Memory B cell (primary cell): ENCODE data around the gene KIAA1191.
"Not testable (repeated sequence)": the region's sequence is repeated elsewhere in the genome, so short reads cannot be mapped to it uniquely, and the experiment has no call there.

Experiments
- ATAC-seq: fragments of 150-1000 bp; cut with Tn5 transposase; 2 replicates; pipeline ENCODE4 v1.10.0; 2021; ENCODE audit warnings: low read depth, mild to moderate bottlenecking, moderate library complexity
- DNase-seq, 2 donors: peaks; one replicate each; pipeline ENCODE4 v3.0.0; 2022; ENCODE audit warnings: low spot score in 2 of 2
- H3K27ac Mint-ChIP-seq: one replicate; pipeline ENCODE4 v1.8.0; 2022; ENCODE audit warnings: mild to moderate bottlenecking, moderate library complexity, mixed read lengths
- H3K27me3 Mint-ChIP-seq: one replicate; pipeline ENCODE4 v1.8.0; 2022; ENCODE audit warnings: mixed read lengths
- H3K36me3 Mint-ChIP-seq: one replicate; pipeline ENCODE4 v1.8.0; 2022; ENCODE audit warnings: mild to moderate bottlenecking, mixed read lengths
- H3K4me1 Mint-ChIP-seq: one replicate; pipeline ENCODE4 v1.8.0; 2022; ENCODE audit warnings: mixed read lengths
- H3K4me3 Mint-ChIP-seq: one replicate; pipeline ENCODE4 v1.8.0; 2022; ENCODE audit warnings: mild to moderate bottlenecking, moderate library complexity, mixed read lengths
- H3K9me3 Mint-ChIP-seq: one replicate; pipeline ENCODE4 v1.8.0; 2022; ENCODE audit warnings: mixed read lengths

Gene KIAA1191

DNA sequence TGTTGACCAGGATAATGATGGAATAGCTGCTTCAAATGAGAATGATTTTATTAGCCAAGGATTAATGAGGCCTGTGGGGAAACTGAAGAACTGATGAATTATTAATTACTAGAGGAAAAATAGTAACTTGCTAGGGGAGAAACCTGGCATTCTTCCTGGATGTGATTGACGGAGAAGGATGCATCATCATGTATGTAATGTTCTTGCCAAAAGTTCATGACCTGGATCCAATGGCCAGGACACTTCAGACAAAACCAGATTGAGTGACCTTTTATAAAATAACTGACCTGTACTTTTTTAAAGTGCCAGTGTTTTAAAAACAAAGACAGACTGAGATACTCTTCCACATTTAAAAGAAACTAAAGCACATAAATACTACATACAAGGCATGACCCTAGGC, 23.7 kb downstream of the KIAA1191 start:
- Mint-ChIP-seq H3K36me3 (peaks cover 33% of the 10 kb centered on the region), H3K27me3 (no peaks in the 10 kb centered on the region), H3K9me3 (peaks cover 5% of the 10 kb centered on the region), H3K4me3 (no peak overlapping the region), H3K27ac (peak overlapping the region; percentile 72), H3K4me1 (no peaks in the 10 kb centered on the region)
- ATAC-seq = no peak
- no peak for DNase-seq

DNA sequence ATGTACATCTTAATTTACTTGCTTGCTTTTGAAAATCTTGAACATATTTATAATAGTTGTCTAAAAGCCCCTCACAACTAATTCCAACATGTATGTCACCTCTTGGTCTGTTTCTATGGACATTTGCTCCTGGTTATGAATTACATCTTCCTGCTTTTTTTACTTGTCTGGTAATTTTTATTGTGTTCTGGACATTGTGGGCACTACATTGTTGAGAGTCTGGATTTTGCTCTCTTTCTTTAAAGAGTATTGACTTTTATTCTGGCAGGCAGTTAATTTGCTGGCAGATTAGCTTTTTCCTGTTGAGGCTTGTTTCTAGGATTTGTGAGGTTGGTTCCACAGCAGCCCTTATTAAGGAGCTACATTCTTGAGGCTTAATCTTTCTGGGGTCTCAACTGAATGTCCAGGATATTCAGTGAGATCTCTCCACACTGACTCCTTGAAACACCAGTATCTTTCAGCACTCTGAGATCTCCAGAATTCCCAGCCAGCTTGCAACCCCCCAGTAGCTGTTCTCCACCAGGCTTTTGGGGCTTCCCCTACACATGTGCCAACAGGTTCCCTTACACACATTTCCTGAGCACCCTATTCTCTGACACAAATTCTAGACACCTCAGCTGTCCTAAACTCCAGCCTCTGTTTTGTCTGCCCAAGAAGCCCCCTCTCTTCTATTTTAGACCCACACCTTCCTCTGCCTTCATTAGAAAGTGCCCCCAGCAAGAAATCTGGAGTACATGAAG, 27.4 kb downstream of the KIAA1191 start:
- H3K27me3 Mint-ChIP-seq = no peaks in the 10 kb centered on the region
- ATAC-seq (no peak), DNase-seq (no peak)
- peaks cover 37% of the 10 kb centered on the region for H3K36me3 Mint-ChIP-seq
- peaks cover 5% of the 10 kb centered on the region for H3K9me3 Mint-ChIP-seq
- H3K4me3 Mint-ChIP-seq = no peak overlapping the region
- H3K27ac Mint-ChIP-seq = peak overlapping the region; percentile 54
- no peaks in the 10 kb centered on the region for H3K4me1 Mint-ChIP-seq

DNA sequence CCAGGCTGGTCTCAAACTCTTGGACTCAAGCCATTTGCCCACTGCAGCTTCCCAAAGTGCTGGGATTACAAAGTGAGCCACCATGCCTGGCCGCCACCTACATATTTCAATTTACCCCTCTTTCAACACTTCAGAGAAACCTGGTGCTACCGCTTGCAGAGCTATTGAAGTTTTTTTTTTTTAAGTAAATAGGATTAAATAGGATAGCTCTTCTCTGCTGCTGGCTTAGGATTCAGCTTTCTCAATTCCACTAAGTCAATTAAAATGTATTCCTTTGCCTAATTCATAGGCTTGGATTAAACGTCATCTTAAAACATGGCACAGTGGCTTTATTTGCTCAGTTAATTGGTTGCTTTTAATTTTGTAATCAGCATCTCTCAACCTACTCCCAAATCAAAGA, 41.0 kb downstream of the KIAA1191 start:
- ATAC-seq (no peak), DNase-seq (no peak)
- Mint-ChIP-seq H3K9me3 (no peaks in the 10 kb centered on the region), H3K36me3 (peaks cover 19% of the 10 kb centered on the region), H3K27me3 (no peaks in the 10 kb centered on the region), H3K4me1 (no peaks in the 10 kb centered on the region), H3K4me3 (no peak overlapping the region), H3K27ac (no peak overlapping the region)

DNA sequence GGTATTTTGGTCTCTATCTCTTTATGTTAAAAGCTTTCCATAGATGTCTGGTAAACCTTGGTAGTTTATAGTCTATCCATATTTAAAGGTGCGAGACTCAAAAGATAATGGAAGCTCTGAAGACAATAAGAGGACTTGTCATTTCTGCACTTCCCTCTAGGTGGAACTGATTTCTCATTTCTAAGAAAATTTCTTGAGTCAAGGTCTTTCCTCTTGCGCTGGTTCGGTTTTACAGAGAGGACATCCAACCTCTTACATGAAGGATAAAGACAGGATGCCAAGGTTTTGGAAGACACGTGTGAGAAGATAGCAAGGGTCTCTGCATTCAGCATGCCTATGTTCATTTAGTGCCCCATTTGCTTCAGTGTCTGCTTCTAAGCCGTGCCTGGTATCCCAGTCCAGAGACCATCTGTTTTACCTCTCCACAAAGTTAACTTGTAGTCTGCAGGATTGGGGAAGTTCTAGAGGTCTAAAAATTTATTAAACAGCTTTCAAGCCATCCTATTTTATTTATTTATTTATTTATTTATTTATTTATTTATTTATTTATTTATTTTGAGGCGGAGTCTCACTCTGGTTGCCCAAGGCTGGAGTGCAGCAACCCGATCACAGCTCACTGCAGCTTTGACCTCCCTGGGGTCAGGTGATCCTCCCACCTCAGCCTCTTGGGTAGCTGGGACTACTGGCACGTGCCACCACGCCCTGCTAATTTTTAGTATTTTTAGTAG, 41.6 kb downstream of the KIAA1191 start:
- ATAC-seq = no peak
- Mint-ChIP-seq H3K27me3 (no peaks in the 10 kb centered on the region), H3K36me3 (peaks cover 25% of the 10 kb centered on the region), H3K27ac (no peak overlapping the region), H3K9me3 (no peaks in the 10 kb centered on the region), H3K4me1 (no peaks in the 10 kb centered on the region), H3K4me3 (no peak overlapping the region)
- no peak for DNase-seq

DNA sequence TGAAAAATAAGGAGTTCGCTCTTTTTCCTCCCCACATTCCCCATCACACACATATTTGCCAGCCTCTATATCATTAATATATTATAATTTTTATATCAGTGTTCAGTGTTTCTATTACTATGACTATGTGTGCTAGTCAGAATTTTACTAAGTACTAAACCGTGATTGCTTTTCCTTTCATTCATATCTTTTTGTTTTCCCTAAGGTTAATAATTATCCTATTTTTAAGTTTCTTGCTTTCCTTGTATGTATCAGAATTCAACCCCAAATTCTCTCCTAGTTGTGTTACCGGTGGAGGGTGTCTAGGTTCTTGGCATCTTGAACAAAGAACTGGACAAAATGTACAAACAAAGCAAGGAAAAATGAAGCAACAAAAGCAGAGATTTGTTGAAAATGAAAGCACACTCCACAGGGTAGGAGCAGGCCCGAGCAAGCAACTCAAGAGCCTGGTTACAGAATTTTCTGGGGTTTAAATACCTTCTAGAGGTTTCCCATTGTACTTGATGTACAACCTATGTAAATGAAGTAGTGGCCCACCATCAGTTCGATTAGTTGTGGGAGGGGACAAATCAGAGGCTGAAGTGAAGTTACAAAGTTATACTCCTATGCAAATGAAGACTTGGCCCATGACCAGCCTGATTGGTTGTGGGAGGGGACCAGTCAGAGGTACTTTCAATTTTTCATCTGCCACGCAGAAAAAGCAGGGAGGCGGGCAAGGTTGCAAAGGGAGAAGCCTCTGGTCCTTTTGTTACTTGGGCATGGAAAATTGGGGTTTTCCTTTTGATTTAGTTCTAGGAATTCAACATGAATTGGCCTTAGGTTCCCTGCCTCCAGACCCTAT, 43.8 kb downstream of the KIAA1191 start:
- peaks cover 30% of the 10 kb centered on the region for H3K36me3 Mint-ChIP-seq
- DNase-seq (no peak), ATAC-seq (no peak)
- H3K9me3 Mint-ChIP-seq = no peaks in the 10 kb centered on the region
- no peaks in the 10 kb centered on the region for H3K4me1 Mint-ChIP-seq
- H3K4me3 Mint-ChIP-seq = no peak overlapping the region
- H3K27me3 Mint-ChIP-seq = no peaks in the 10 kb centered on the region
- H3K27ac Mint-ChIP-seq = peak overlapping the region; percentile 28

DNA sequence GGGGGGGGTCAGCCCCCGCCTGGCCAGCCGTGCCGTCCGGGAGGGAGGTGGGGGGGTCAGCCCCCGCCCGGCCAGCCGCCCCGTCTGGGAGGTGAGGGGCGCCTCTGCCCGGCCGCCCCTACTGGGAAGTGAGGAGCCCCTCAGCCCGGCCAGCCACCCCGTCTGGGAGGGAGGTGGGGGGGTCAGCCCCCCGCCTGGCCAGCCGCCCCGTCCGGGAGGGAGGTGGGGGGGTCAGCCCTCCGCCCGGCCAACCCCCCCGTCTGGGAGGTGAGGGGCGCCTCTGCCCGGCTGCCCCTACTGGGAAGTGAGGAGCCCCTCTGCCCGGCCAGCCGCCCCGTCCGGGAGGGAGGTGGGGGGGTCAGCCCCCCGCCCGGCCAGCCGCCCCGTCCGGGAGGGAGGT, 56.2 kb downstream of the KIAA1191 start:
- ATAC-seq, DNase-seq, H3K27me3 Mint-ChIP-seq, H3K27ac Mint-ChIP-seq, H3K4me3 Mint-ChIP-seq, H3K4me1 Mint-ChIP-seq, H3K9me3 Mint-ChIP-seq: not testable (repeated sequence)
- peaks cover 31% of the 10 kb centered on the region for H3K36me3 Mint-ChIP-seq
